GM18526 (cell line): Measurements from ENCODE around the gene ANTXR1.

Source experiments
- POLR2A ChIP-seq: IDR thresholded peaks from 3 replicates; pipeline ENCODE4 v1.6.1; 2011; ENCODE audit not compliant: insufficient read length; ENCODE audit errors: extremely low read depth

Gene ANTXR1

GRCh38 chr2:69020496-69021426, 7.8 kb downstream of the ANTXR1 start:
- no peak for TF ChIP-seq POLR2A

- no peak for TF ChIP-seq POLR2A
Measured at GRCh38 chr2:69021727-69022126, 8.7 kb downstream of the ANTXR1 start.

GRCh38 chr2:69022548-69022947, 9.6 kb downstream of the ANTXR1 start:
- no peak for TF ChIP-seq POLR2A

- no peak for TF ChIP-seq POLR2A
Measured at GRCh38 chr2:69023236-69023635, 10.3 kb downstream of the ANTXR1 start.

- no peak for TF ChIP-seq POLR2A
Measured at GRCh38 chr2:69026026-69026425, 13.0 kb downstream of the ANTXR1 start.

GRCh38 chr2:69026691-69027459, 13.9 kb downstream of the ANTXR1 start:
- TF ChIP-seq POLR2A, result no peak

- no peak for TF ChIP-seq POLR2A
Measured at GRCh38 chr2:69030800-69031428, 17.9 kb downstream of the ANTXR1 start.

GRCh38 chr2:69031466-69031865, 18.5 kb downstream of the ANTXR1 start:
- TF ChIP-seq POLR2A, result no peak

- TF ChIP-seq POLR2A, result no peak
Measured at GRCh38 chr2:69032336-69032735, 19.4 kb downstream of the ANTXR1 start.

- TF ChIP-seq POLR2A, result no peak
Measured at GRCh38 chr2:69033461-69034095, 20.6 kb downstream of the ANTXR1 start.

GRCh38 chr2:69034122-69034521, 21.1 kb downstream of the ANTXR1 start:
- no peak for TF ChIP-seq POLR2A

GRCh38 chr2:69034845-69035244, 21.9 kb downstream of the ANTXR1 start:
- no peak for TF ChIP-seq POLR2A

- TF ChIP-seq POLR2A, result no peak
Measured at GRCh38 chr2:69036926-69037325, 23.9 kb downstream of the ANTXR1 start.

GRCh38 chr2:69041214-69041613, 28.2 kb downstream of the ANTXR1 start:
- TF ChIP-seq POLR2A, result no peak

- no peak for TF ChIP-seq POLR2A
Measured at GRCh38 chr2:69043736-69044400, 30.9 kb downstream of the ANTXR1 start.
